K562 (cell line): ENCODE data around the gene DPH5. TPM values are rescaled to one million over a fixed set of nuclear protein-coding genes. Genes with fewer than 3 reads are reported as not detected.

Source experiments
- ATF2 ChIP-seq: sonication (generic); formaldehyde crosslinking; IDR thresholded peaks from 2 replicates; pipeline ENCODE4 v1.8.1; 2022; ENCODE audit warnings: missing genetic modification reagents
- CBX8 ChIP-seq: fragments of 200-600 bp; sonication (generic); IDR thresholded peaks from 2 replicates; pipeline ENCODE4 v1.6.1; 2012; ENCODE audit warnings: borderline replicate concordance, mixed run types, low read depth, mild to moderate bottlenecking, moderate library complexity, mixed read lengths, low read length, control low read depth, inconsistent platforms; ENCODE audit not compliant: poor library complexity, severe bottlenecking; ENCODE audit errors: extremely low read depth
- CCAR2 ChIP-seq: fragments of 200-400 bp; formaldehyde crosslinking; IDR thresholded peaks from 2 replicates; pipeline ENCODE4 v1.6.1; 2017; ENCODE audit warnings: mild to moderate bottlenecking, low read depth, low read length
- DDX20 ChIP-seq: fragments of 450-650 bp; IDR thresholded peaks from 2 replicates; pipeline ENCODE4 v1.6.1; 2016; ENCODE audit warnings: missing genetic modification characterization, low read depth, mild to moderate bottlenecking, missing compliant biosample characterization, moderate library complexity
- E2F4 ChIP-seq: sonication (generic); formaldehyde crosslinking; IDR thresholded peaks from 2 replicates; pipeline ENCODE4 v1.8.0; 2022; ENCODE audit warnings: mild to moderate bottlenecking, low read depth, missing genetic modification reagents
- ELF4 ChIP-seq: fragments of 450-650 bp; formaldehyde crosslinking; IDR thresholded peaks from 2 replicates; pipeline ENCODE4 v1.4.0; 2022; ENCODE audit warnings: missing genetic modification characterization
- HDAC3 ChIP-seq: fragments of 450-650 bp; IDR thresholded peaks from 2 replicates; pipeline ENCODE4 v1.6.1; 2018; ENCODE audit warnings: borderline replicate concordance, mild to moderate bottlenecking, moderate library complexity; ENCODE audit not compliant: partially characterized antibody
- KDM1A ChIP-seq, 2 experiments: fragments of 450-650 bp; IDR thresholded peaks; 2 replicates each; pipeline ENCODE4 v1.6.1; 2016; ENCODE audit warnings: mild to moderate bottlenecking in 2 of 2
- L3MBTL2 ChIP-seq: fragments of 450-650 bp; IDR thresholded peaks from 2 replicates; pipeline ENCODE4 v1.6.1; 2016; ENCODE audit warnings: mild to moderate bottlenecking, moderate library complexity
- MEF2A ChIP-seq: IDR thresholded peaks from 2 replicates; pipeline ENCODE4 v1.6.1; 2011; ENCODE audit warnings: low read depth, mild to moderate bottlenecking, low read length, moderate library complexity; ENCODE audit not compliant: control insufficient read depth
- MEIS2 ChIP-seq: fragments of 450-650 bp; IDR thresholded peaks from 2 replicates; pipeline ENCODE4 v1.6.1; 2014; ENCODE audit warnings: mild to moderate bottlenecking; ENCODE audit not compliant: partially characterized antibody
- NCOR1 ChIP-seq: fragments of 450-650 bp; IDR thresholded peaks from 2 replicates; pipeline ENCODE4 v1.6.1; 2016; ENCODE audit warnings: mild to moderate bottlenecking, moderate library complexity
- NFATC3 ChIP-seq: fragments of 450-650 bp; IDR thresholded peaks from 2 replicates; pipeline ENCODE4 v1.6.1; 2017; ENCODE audit warnings: mild to moderate bottlenecking
- PHB ChIP-seq: fragments of 250-450 bp; sonication (Bioruptor Pico); IDR thresholded peaks from 2 replicates; pipeline ENCODE4 v1.5.0; 2021
- PKNOX1 ChIP-seq: fragments of 450-650 bp; IDR thresholded peaks from 2 replicates; pipeline ENCODE4 v1.6.1; 2016
- RBM17 ChIP-seq: fragments of 200-400 bp; formaldehyde crosslinking; IDR thresholded peaks from 2 replicates; pipeline ENCODE4 v1.6.1; 2017; ENCODE audit warnings: low read depth, mild to moderate bottlenecking, low read length, borderline replicate concordance
- RNF2 ChIP-seq: sonication (generic); IDR thresholded peaks from 2 replicates; pipeline ENCODE4 v1.6.1; 2016
- SIN3B ChIP-seq: fragments of 450-650 bp; IDR thresholded peaks from 2 replicates; pipeline ENCODE4 v1.6.1; 2017; ENCODE audit warnings: low read depth, mild to moderate bottlenecking, moderate library complexity
- SMAD2 ChIP-seq: fragments of 150-350 bp; IDR thresholded peaks from 2 replicates; pipeline ENCODE4 v1.6.1; 2014; ENCODE audit warnings: low read depth, mild to moderate bottlenecking, low read length
- SPI1 ChIP-seq: IDR thresholded peaks from 2 replicates; pipeline ENCODE4 v1.6.1; 2011; ENCODE audit warnings: low read depth, low read length, control low read depth, borderline replicate concordance
- THRB ChIP-seq: fragments of 450-650 bp; formaldehyde crosslinking; conservative IDR thresholded peaks from 2 replicates; pipeline ENCODE4 v1.4.0; 2022; ENCODE audit warnings: mild to moderate bottlenecking, missing genetic modification characterization
- ZFP36 ChIP-seq: fragments of 150-350 bp; IDR thresholded peaks from 2 replicates; pipeline ENCODE4 v1.6.1; 2018; ENCODE audit warnings: low read length, low read depth; ENCODE audit not compliant: partially characterized antibody
- ZNF639 ChIP-seq, 2 experiments: fragments of 200-800 bp in 1 of 2; sonication (Bioruptor generic) in 1 of 2; sonication (generic) in 1 of 2; formaldehyde crosslinking in 1 of 2; IDR thresholded peaks in 1 of 2; conservative IDR thresholded peaks in 1 of 2; 2 replicates each; pipeline versions ENCODE4 v1.5.0 to v1.6.1; 2016 to 2020; ENCODE audit warnings: missing compliant biosample characterization in 1 of 2, missing genetic modification characterization in 1 of 2, missing genetic modification reagents in 1 of 2
- polyA plus RNA-seq, 8 experiments: library from polyadenylated mRNA; depleted of rRNA in 4 of 8; stranded (reverse) in 5 of 8; unstranded in 3 of 8; fragments of >200 nt; fragmentation: Nextera tagmentation in 2 of 8; fragmentation: Illumina TruSeq in 1 of 8; extraction: Ambion mirVana in 2 of 8; extraction: Trizol in 1 of 8; gene quantifications; 2 replicates each; pipeline versions ENCODE4 v1.2.1 to v1.2.3, GENCODE V29; 2011 to 2014; ENCODE audit warnings: inconsistent platforms in 1 of 8, missing spikeins in 1 of 8
- total RNA-seq, 7 experiments: library from RNA; depleted of rRNA in 6 of 7; stranded (reverse); fragments of >200 nt in 6 of 7; fragmentation: Illumina TruSeq in 2 of 7; extraction: Trizol in 2 of 7; gene quantifications; 2 replicates each; pipeline versions ENCODE4 v1.2.1 to v1.2.3, GENCODE V29; 2011 to 2021; ENCODE audit warnings: low replicate concordance in 1 of 7

The DPH5 gene
- total and polyA plus RNA-seq, 9 of the 15 experiments (the other 6 are each of a cell fraction or from before 2014, with no cell fraction given) = 37.6 to 159 (median 89.7) TPM

- TF ChIP-seq ELF4 (no peak), SPI1 (no peak), ZNF639 (CRISPR knock-in tag; conservative IDR thresholded peaks at IDR 0.05 in 1 of 2, IDR thresholded peaks at IDR 0.05 in 1 of 2) (no peak), PHB (CRISPR knock-in tag) (no peak), RBM17 (no peak), SMAD2 (no peak), DDX20 (no peak), ATF2 (CRISPR knock-in tag) (no peak), PKNOX1 (no peak), E2F4 (CRISPR knock-in tag) (no peak), NFATC3 (no peak), NCOR1 (peak; percentile 46), HDAC3 (peak; percentile 23), L3MBTL2 (0 out of 2 replicates have a peak, but pooled peaks have one; percentile 13), THRB (CRISPR knock-in tag) (no peak), RNF2 (no peak), SIN3B (no peak), ZFP36 (no peak), MEF2A (no peak), KDM1A (IDR thresholded peaks at IDR 0.05) (peak; percentile 55 to 68; a peak in 3 of 4 replicates), CBX8 (no peak), CCAR2 (no peak), MEIS2 (peak; percentile 62)
Observed at GRCh38 chr1:101059945-101060542, 34.5 kb upstream of the DPH5 start (continued).
